Stimulated activated CD4-positive, alpha-beta T cell treated with anti-CD3 and anti-CD28 coated beads, Interleukin-12 subunit alpha, Interleukin-12 subunit beta, amount 100 ng/mL, for 4 hours (primary cell): ENCODE results near the gene PRKN.
"Not testable (repeated sequence)": the region's sequence is repeated elsewhere in the genome, so short reads cannot be mapped to it uniquely, and the experiment has no call there.

Experiments
- DNase-seq: peaks from one replicate; pipeline ENCODE4 v3.0.0-alpha.2; 2020

Gene PRKN

GRCh38 chr6:162710419-162710818 lies 17.1 kb downstream of the PRKN start:
- DNase-seq, result no peak

GRCh38 chr6:162709431-162709830 lies 18.1 kb downstream of the PRKN start:
- DNase-seq, result no peak

DNA sequence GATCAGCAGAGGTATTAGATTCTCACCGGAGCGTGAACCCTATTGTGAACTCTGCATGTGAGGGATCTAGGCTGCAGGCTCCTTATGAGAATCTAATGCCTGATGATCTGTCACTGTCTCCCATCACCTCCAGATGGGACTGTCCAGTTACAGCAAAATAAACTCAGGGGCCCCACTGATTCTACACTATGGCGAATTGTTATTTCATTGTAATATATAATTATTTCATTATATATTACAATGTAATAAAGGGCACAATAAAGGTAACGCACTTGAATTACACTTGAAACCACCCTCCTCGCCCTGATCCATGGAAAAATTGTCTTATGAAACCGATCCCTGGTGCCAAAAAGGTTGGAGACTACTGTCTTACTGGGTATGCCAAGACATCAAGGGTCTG lies 18.6 kb downstream of the PRKN start:
- no peak for DNase-seq

DNA sequence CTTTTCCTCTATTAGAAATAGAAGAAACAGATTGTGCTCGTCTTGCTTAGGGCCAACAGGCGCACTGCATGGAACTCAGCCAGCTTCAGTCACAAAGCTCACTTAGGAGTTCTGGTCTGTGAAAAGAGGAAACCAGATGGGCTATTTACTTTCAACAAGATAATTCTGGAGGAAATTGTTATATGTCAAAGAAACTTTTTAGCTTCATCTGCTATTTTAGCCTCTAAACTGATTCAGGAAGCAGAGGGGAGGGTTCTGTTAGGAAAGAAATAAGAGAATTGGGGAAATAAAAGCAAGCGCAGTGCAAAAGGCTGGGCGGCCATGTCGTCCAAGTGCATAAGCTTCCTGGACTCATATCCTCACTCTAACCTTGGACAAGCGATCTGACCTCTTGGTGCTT lies 21.3 kb downstream of the PRKN start:
- no peak for DNase-seq

GRCh38 chr6:162705736-162706135 lies 21.8 kb downstream of the PRKN start:
- no peak for DNase-seq

DNA sequence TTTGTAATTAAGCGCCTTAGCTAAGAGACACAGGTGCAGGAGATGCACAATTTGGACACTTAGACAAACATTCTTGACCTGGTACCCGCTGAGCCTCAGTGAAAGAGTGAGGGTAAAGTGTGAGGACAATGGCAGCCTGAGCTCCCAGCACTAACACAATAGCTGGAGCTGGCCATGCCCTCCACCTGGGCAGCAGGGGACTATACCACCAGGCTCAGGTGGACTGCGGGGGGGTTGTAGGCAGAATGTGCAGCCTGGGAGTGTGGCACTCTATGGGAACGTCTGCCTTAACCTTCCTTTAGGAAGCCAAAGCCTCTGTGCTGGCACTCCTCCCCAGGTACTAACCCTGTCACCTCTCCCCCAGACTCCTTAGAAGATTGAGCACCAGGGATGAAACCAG lies 23.6 kb downstream of the PRKN start:
- no peak for DNase-seq

DNA sequence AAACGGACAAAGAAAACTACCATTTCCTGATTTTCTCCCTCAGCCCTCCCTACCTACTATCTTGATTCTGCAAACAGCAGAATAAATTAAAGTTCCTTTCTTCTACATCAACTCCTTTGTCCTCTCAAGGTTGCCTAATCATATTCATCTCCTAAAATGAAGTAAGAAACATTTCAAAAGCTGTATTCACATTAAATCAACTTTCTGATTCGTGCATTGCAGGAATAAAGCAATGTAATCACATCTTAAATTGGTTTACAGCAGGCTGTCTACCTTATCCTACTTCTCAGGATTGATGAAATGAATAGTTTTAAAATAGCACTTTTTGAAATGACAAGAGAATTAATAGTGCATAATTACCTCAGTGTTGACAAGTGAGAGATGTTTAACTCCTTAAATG lies 25.1 kb downstream of the PRKN start:
- no peak for DNase-seq

GRCh38 chr6:162701551-162701950 lies 26.0 kb downstream of the PRKN start:
- DNase-seq, result no peak

- no peak for DNase-seq
Observed at GRCh38 chr6:162700966-162701365, 26.6 kb downstream of the PRKN start.

DNA sequence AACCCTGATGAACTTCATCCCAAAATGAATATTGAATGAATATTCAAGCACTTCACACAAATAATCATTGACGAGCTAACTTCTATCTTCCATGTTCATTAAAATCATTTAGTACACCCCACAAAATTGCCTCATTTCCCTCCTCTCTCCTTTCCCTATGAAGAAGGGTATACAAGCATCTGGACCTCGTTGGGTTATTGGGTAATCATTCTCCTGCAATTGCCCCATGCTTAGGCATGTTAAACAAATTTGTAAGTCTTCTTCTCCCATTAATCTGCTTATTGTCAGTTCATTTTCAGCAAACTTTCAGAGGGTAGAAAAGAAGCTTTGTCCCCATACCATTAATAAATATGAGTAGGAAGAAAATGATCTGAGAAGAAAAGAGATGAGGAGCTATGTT lies 27.6 kb downstream of the PRKN start:
- DNase-seq, result no peak

- no peak for DNase-seq
Observed at GRCh38 chr6:162698440-162698839, 29.1 kb downstream of the PRKN start.

DNA sequence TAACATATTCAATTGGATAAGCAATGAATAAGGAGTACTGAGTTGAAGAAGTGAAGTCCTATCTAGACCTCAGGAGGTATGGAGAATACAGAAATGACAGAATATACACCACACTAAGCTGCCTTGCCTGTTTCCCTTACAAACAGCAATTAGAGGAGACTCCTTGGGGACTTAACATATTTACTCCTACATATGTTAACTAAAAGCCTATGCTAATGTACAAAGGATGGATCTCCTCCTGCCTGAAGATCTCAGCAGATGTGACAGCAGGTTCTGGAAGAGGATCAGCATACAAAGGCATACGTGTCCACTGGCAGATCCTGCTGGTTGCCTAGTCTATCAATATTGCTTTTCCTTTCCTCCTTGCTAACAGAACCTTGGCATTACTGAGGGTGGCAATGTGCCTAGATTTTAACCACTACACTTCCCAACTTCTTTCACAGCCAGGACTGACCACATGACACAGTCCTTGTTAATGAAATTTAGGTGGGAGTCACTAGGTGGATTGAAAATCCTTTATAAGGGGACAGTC lies 29.6 kb downstream of the PRKN start:
- DNase-seq, result no peak

GRCh38 chr6:162690158-162690557 lies 37.4 kb downstream of the PRKN start:
- DNase-seq, result no peak

GRCh38 chr6:162688751-162689345 lies 38.7 kb downstream of the PRKN start:
- DNase-seq, result no peak

GRCh38 chr6:162685586-162685985 lies 42.0 kb downstream of the PRKN start:
- no peak for DNase-seq

DNA sequence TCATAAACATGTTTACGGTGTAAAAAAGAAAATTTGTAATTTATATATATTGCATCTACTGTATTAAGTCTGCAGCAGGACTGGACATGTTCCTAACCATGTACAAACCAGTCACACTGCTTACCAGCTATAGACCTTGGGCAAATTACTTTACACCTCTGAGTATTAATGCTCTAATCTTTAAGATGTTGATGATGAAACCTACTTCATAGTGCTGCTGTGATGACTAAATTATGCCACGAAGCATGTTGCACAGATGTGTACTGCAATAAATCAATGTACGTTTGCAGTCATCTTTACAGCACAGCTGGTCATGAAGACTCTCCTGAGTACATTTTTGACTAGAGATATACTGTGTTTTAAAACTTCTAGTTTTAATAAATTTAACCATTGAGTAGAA lies 42.6 kb downstream of the PRKN start:
- DNase-seq, result no peak

GRCh38 chr6:162684052-162684451 lies 43.5 kb downstream of the PRKN start:
- DNase-seq, result no peak

- DNase-seq, result no peak
Observed at GRCh38 chr6:162683135-162683534, 44.4 kb downstream of the PRKN start.

GRCh38 chr6:162681447-162681846 lies 46.1 kb downstream of the PRKN start:
- no peak for DNase-seq

- DNase-seq, result no peak
Observed at GRCh38 chr6:162680871-162681270, 46.7 kb downstream of the PRKN start.

- no peak for DNase-seq
Observed at GRCh38 chr6:162680367-162680766, 47.2 kb downstream of the PRKN start.

GRCh38 chr6:162679681-162680080 lies 47.9 kb downstream of the PRKN start:
- DNase-seq, result no peak

- DNase-seq, result not testable (repeated sequence)
Observed at GRCh38 chr6:162678896-162679295, 48.7 kb downstream of the PRKN start.

- no peak for DNase-seq
Observed at GRCh38 chr6:162675503-162675902, 52.1 kb downstream of the PRKN start.

DNA sequence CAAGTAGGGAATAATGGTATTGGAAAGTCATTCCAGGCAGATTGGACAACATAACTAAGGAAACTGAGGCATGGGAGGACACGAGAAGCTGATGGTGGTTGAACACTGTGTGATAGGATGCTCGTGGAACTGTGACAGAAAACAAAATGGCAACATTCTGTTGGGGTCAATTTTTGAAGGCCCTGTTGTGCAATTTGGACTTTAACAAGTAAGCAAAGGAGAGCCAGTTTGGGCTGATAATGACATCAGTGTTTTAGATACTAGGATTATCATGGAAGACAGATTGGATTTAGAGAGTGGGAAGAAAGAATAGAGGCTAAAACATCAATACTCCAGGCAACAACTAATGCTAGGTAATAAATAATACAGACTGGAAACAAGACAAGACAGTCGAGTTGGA lies 53.1 kb downstream of the PRKN start:
- no peak for DNase-seq
